PC-3 (cell line): ENCODE data around the gene AWAT2.

Experiments
- CTCF ChIP-seq: fragments of 300-600 bp; sonication (generic); conservative IDR thresholded peaks from 2 replicates; pipeline ENCODE4 v1.5.1; 2017; ENCODE audit warnings: antibody characterized with exemption, low read depth, mild to moderate bottlenecking, low read length
- EZH2phosphoT487 ChIP-seq: fragments of 300-600 bp; sonication (generic); IDR thresholded peaks from 2 replicates; pipeline ENCODE4 v1.6.1; 2018; ENCODE audit warnings: mild to moderate bottlenecking, antibody characterized with exemption, low read length, borderline replicate concordance

- TF ChIP-seq CTCF: no peak
- TF ChIP-seq EZH2phosphoT487: no peak
These were observed 41.8 kb downstream of the AWAT2 start for GRCh38 chrX:70007946-70008345.
